HCT116 (cell line): ENCODE results near the gene UBXN2A. TPM values are rescaled to one million over a fixed set of nuclear protein-coding genes. Genes with fewer than 3 reads are reported as not detected.
A peak's percentile ranks its signal among the peaks of the same experiment; 100 is the strongest.

Experiments used
- ATAC-seq: fragments of 200-7000 bp; cut with Tn5 transposase; 2 replicates; pipeline ENCODE4 v1.9.1; 2020; ENCODE audit warnings: mild to moderate bottlenecking, moderate library complexity
- BruUV-seq: library from RNA; stranded (reverse); fragments of 400-500 nt; replicated peaks from 2 replicates; lab custom pipeline; 2021; lab: Mats Ljungman, UMichigan
- CTCF ChIA-PET: fragments of 300-600 bp; sonication (Branson Sonifier 250); formaldehyde crosslinking; loops from one replicate; lab custom pipeline; 2021; ENCODE audit warnings: antibody characterized with exemption; lab: Charles Lee
- POLR2A ChIA-PET: fragments of 300-600, 350-600 bp; sonication (Branson Sonifier 250); formaldehyde crosslinking; loops from one replicate; lab custom pipeline; 2021; ENCODE audit warnings: antibody characterized with exemption; lab: Charles Lee
- RAD21 ChIA-PET, 2 experiments: fragments of 300-600 bp; sonication (Branson Sonifier 250); formaldehyde crosslinking; loops; one replicate each; lab custom pipeline; 2023; ENCODE audit warnings: low total read pairs in 2 of 2; ENCODE audit not compliant: uncharacterized antibody in 2 of 2, unreplicated experiment in 2 of 2, low non-redundant PET in 1 of 2; lab: Charles Lee
- DNase-seq: peaks from one replicate; pipeline ENCODE4 v3.0.0-alpha.2; 2010; ENCODE audit warnings: low read depth, low spot score
- H2AFZ ChIP-seq: fragments of 200-600 bp; shearing (Covaris generic), sonication (generic); 2 replicates; pipeline ENCODE4 v1.6.1; 2017; ENCODE audit warnings: low read depth, mixed run types, mixed read lengths, antibody characterized with exemption, low read length; ENCODE audit not compliant: poor library complexity, severe bottlenecking
- H3K27ac ChIP-seq: 2 replicates; pipeline ENCODE4 v1.5.1; 2012; ENCODE audit warnings: low read depth, low read length
- H3K27me3 ChIP-seq: fragments of 200-600 bp; sonication (generic); 2 replicates; pipeline ENCODE4 v1.6.1; 2016; ENCODE audit warnings: mixed run types, low read length, mixed read lengths; ENCODE audit not compliant: insufficient read depth
- H3K36me3 ChIP-seq, 2 experiments: fragments of 200-500 bp in 1 of 2; fragments of 200-600 bp in 1 of 2; sonication (Bioruptor generic) in 1 of 2; sonication (generic) in 1 of 2; 2 replicates each; pipeline versions ENCODE4 v1.5.1 to v1.6.1; 2014 to 2016; ENCODE audit warnings: low read length in 2 of 2, inconsistent platforms in 1 of 2, mixed read lengths in 1 of 2, mixed run types in 1 of 2; ENCODE audit not compliant: insufficient read depth in 2 of 2, control insufficient read depth in 1 of 2
- H3K4me1 ChIP-seq, 2 experiments: fragments of 200-600 bp in 1 of 2; sonication (generic) in 1 of 2; 2 replicates each; pipeline versions ENCODE4 v1.5.1 to v1.6.1; 2012 to 2017; ENCODE audit warnings: low read length in 2 of 2, inconsistent platforms in 1 of 2, mild to moderate bottlenecking in 1 of 2, mixed read lengths in 1 of 2, mixed run types in 1 of 2, moderate library complexity in 1 of 2; ENCODE audit not compliant: insufficient read depth in 2 of 2, control insufficient read depth in 1 of 2
- H3K4me2 ChIP-seq: fragments of 200-600 bp; sonication (generic); 2 replicates; pipeline ENCODE4 v1.6.1; 2017; ENCODE audit warnings: mixed run types, low read length, mixed read lengths
- H3K4me3 ChIP-seq, 2 experiments: fragments of 200-600 bp in 1 of 2; sonication (generic) in 1 of 2; replicated peaks in 1 of 2; 2 replicates each; pipeline ENCODE4 v1.5.1; 2011 to 2016; ENCODE audit warnings: low read length in 2 of 2, control low read depth in 1 of 2, low read depth in 1 of 2, mild to moderate bottlenecking in 1 of 2, mixed read lengths in 1 of 2, mixed run types in 1 of 2
- H3K79me2 ChIP-seq: fragments of 200-600 bp; sonication (generic); 2 replicates; pipeline ENCODE4 v1.6.1; 2017; ENCODE audit warnings: mild to moderate bottlenecking, mixed run types, low read length, moderate library complexity, mixed read lengths; ENCODE audit not compliant: insufficient read depth
- H3K9ac ChIP-seq: fragments of 200-600 bp; sonication (generic); 2 replicates; pipeline ENCODE4 v1.6.1; 2016; ENCODE audit warnings: low read length, mixed read lengths
- H3K9me2 ChIP-seq: fragments of 200-600 bp; sonication (generic), shearing (Covaris generic); 2 replicates; pipeline ENCODE4 v1.6.1; 2017; ENCODE audit warnings: mixed run types, mild to moderate bottlenecking, moderate library complexity; ENCODE audit not compliant: insufficient read depth
- H3K9me3 ChIP-seq, 2 experiments: fragments of 200-500 bp in 1 of 2; fragments of 200-600 bp in 1 of 2; sonication (Bioruptor generic) in 1 of 2; sonication (generic) in 1 of 2; 2 replicates each; pipeline ENCODE4 v1.6.1; 2014 to 2017; ENCODE audit warnings: low read length in 2 of 2, mixed read lengths in 2 of 2, inconsistent platforms in 1 of 2, low read depth in 1 of 2, mild to moderate bottlenecking in 1 of 2, mixed run types in 1 of 2, moderate library complexity in 1 of 2; ENCODE audit not compliant: control insufficient read depth in 1 of 2, insufficient read depth in 1 of 2
- H4K20me1 ChIP-seq: fragments of 200-600 bp; sonication (generic), shearing (Covaris generic); 2 replicates; pipeline ENCODE4 v1.6.1; 2017; ENCODE audit warnings: mixed run types, mild to moderate bottlenecking, moderate library complexity; ENCODE audit not compliant: insufficient read depth
- CEBPB ChIP-seq: IDR thresholded peaks from 2 replicates; pipeline ENCODE4 v1.6.1; 2012; ENCODE audit warnings: low read depth
- CTCF ChIP-seq, 3 experiments: fragments of 200-600 bp in 1 of 3; sonication (generic) in 1 of 3; IDR thresholded peaks in 2 of 3; conservative IDR thresholded peaks in 1 of 3; 2 replicates each; pipeline ENCODE4 v1.5.1; 2012 to 2017; ENCODE audit warnings: low read depth in 2 of 3, low read length in 2 of 3, antibody characterized with exemption in 1 of 3, borderline replicate concordance in 1 of 3, control low read depth in 1 of 3, mild to moderate bottlenecking in 1 of 3, mixed read lengths in 1 of 3, mixed run types in 1 of 3, moderate library complexity in 1 of 3; ENCODE audit not compliant: insufficient read depth in 1 of 3
- EZH2 ChIP-seq: fragments of 200-600 bp; sonication (generic); IDR thresholded peaks from 2 replicates; pipeline ENCODE4 v1.6.1; 2017; ENCODE audit warnings: antibody characterized with exemption, mixed run types
- FOSL1 ChIP-seq: IDR thresholded peaks from 2 replicates; pipeline ENCODE4 v1.6.1; 2012; ENCODE audit warnings: low read depth
- REST ChIP-seq: IDR thresholded peaks from 2 replicates; pipeline ENCODE4 v1.6.1; 2012; ENCODE audit warnings: low read depth
- YY1 ChIP-seq: IDR thresholded peaks from 2 replicates; pipeline ENCODE4 v1.6.1; 2011; ENCODE audit warnings: low read length, low read depth, moderate library complexity, mild to moderate bottlenecking; ENCODE audit not compliant: insufficient replicate concordance; ENCODE audit errors: extremely low read depth
- intact Hi-C: fragments of 100-400 bp; cut with micrococcal nuclease; formaldehyde crosslinking; loops from 2 replicates; pipeline ENCODE4 v1.10.0; 2022
- total RNA-seq: library from RNA; stranded (reverse); gene quantifications from one replicate; pipeline ENCODE4 v1.2.1, GENCODE V29; 2021; ENCODE audit not compliant: unreplicated experiment

UBXN2A gene
- total RNA-seq, 1 experiment from 2014 or later: 14.1 TPM

- H3K9me2 ChIP-seq: no peaks in the 10 kb centered on the region
- peaks cover 63% of the 10 kb centered on the region for H3K79me2 ChIP-seq
- H3K36me3 ChIP-seq: no peaks in the 10 kb centered on the region
- H3K9me3 ChIP-seq: no peaks in the 10 kb centered on the region
- no peak overlapping the region for H3K9ac ChIP-seq
- intact Hi-C loops: loop anchor here (5.0 kb wide), 1 partner anchor 133 kb away; the partner anchor contains the start of gene SF3B6
- H2AFZ ChIP-seq: no peak overlapping the region
- peaks cover 4 to 30% of the 10 kb centered on the region in 2 experiments; a peak in 3 of 4 replicates for H3K4me1 ChIP-seq
- ATAC-seq: no peak
- no peak overlapping the region for H3K4me3 ChIP-seq
- RAD21 ChIA-PET: no interaction called here
- BruUV-seq: no TSS peak
- H3K4me2 ChIP-seq: peak overlapping the region; percentile 40
- H3K27me3 ChIP-seq: no peaks in the 10 kb centered on the region
- POLR2A ChIA-PET: interaction anchor here (1.0 kb wide), 1 partner anchor 17 kb away, joined by 5 read pairs; the partner anchor contains the start of gene ATAD2B
- H3K27ac ChIP-seq: no peak overlapping the region
- no peaks in the 10 kb centered on the region for H4K20me1 ChIP-seq
- DNase-seq: no peak
- CTCF ChIA-PET: interaction anchor here (1.4 kb wide), 1 partner anchor 120 kb away, joined by 3 read pairs; no protein-coding TSS in a partner anchor
- TF ChIP-seq CEBPB (no peak), EZH2 (no peak), REST (no peak), FOSL1 (no peak), CTCF (IDR thresholded peaks at IDR 0.05 in 2 of 3, conservative IDR thresholded peaks at IDR 0.05 in 1 of 3; ENCODE audit: borderline replicate concordance in 1 of 3, insufficient read depth in 1 of 3, low read depth in 2 of 3, low read length in 2 of 3) (no peak), YY1 (no peak)
These were observed 4.3 kb downstream of the UBXN2A start for GRCh38 chr2:23944527-23944926.
